PC-3 (cell line): ENCODE measurements around the gene TTYH1. TPM values are rescaled to one million over a fixed set of nuclear protein-coding genes. Genes with fewer than 3 reads are reported as not detected.

Experiments used
- ATAC-seq: fragments of 200-7000 bp; cut with Tn5 transposase; 2 replicates; pipeline ENCODE4 v1.9.1; 2020; ENCODE audit warnings: mild to moderate bottlenecking, moderate library complexity
- BruUV-seq: library from RNA; stranded (reverse); fragments of 400-500 nt; replicated peaks from 2 replicates; lab custom pipeline; 2021; lab: Mats Ljungman, UMichigan
- CTCF ChIA-PET: fragments of 300-600 bp; sonication (Branson Sonifier 250); formaldehyde crosslinking; loops from one replicate; lab custom pipeline; 2022; ENCODE audit warnings: antibody characterized with exemption; lab: Charles Lee
- POLR2A ChIA-PET: fragments of 300-600 bp; sonication (Branson Sonifier 250); formaldehyde crosslinking; loops from one replicate; lab custom pipeline; 2022; ENCODE audit warnings: antibody characterized with exemption; ENCODE audit not compliant: unreplicated experiment; lab: Charles Lee
- DNase-seq: peaks from one replicate; pipeline ENCODE4 v3.0.0-alpha.2; 2015
- H2AFZ ChIP-seq: fragments of 300-600 bp; sonication (generic); 2 replicates; pipeline ENCODE4 v1.6.0; 2016; ENCODE audit warnings: antibody characterized with exemption, low read length
- H3F3A ChIP-seq: fragments of 300-600 bp; sonication (generic); one replicate; pipeline ENCODE4 v1.6.0; 2017; ENCODE audit warnings: antibody characterized with exemption, low read length, control low read depth, mild to moderate bottlenecking; ENCODE audit not compliant: unreplicated experiment
- H3K27ac ChIP-seq: fragments of 300-600 bp; sonication (generic); 2 replicates; pipeline ENCODE4 v1.5.1; 2016; ENCODE audit warnings: mild to moderate bottlenecking, low read length
- H3K27me3 ChIP-seq: fragments of 300-600 bp; sonication (generic); 2 replicates; pipeline ENCODE4 v1.6.1; 2016; ENCODE audit warnings: low read length, mixed read lengths
- H3K36me3 ChIP-seq: fragments of 300-600 bp; sonication (generic); 2 replicates; pipeline ENCODE4 v1.6.1; 2016; ENCODE audit warnings: low read depth, mixed run types, low read length, mixed read lengths
- H3K4me1 ChIP-seq: fragments of 300-600 bp; sonication (generic); 2 replicates; pipeline ENCODE4 v1.5.1; 2016; ENCODE audit warnings: low read length; ENCODE audit not compliant: insufficient read depth
- H3K4me2 ChIP-seq: fragments of 300-600 bp; sonication (generic); 2 replicates; pipeline ENCODE4 v1.6.0; 2016; ENCODE audit warnings: low read length
- H3K4me3 ChIP-seq: fragments of 300-600 bp; sonication (generic); 2 replicates; pipeline ENCODE4 v1.5.1; 2016; ENCODE audit warnings: mild to moderate bottlenecking, low read length, mixed read lengths
- H3K79me2 ChIP-seq: fragments of 300-600 bp; sonication (generic); 2 replicates; pipeline ENCODE4 v1.6.1; 2017; ENCODE audit warnings: low read length, mixed read lengths
- H3K9ac ChIP-seq: fragments of 300-600 bp; sonication (generic); 2 replicates; pipeline ENCODE4 v1.6.0; 2016; ENCODE audit warnings: mild to moderate bottlenecking, low read length
- H3K9me2 ChIP-seq: fragments of 300-600 bp; sonication (generic); replicated peaks from 2 replicates; pipeline ENCODE4 v1.6.1; 2016; ENCODE audit warnings: mixed run types, low read length, mixed read lengths
- H3K9me3 ChIP-seq: fragments of 300-600 bp; sonication (generic); 2 replicates; pipeline ENCODE4 v1.6.1; 2016; ENCODE audit warnings: low read length, mixed read lengths
- H4K20me1 ChIP-seq: fragments of 300-600 bp; sonication (generic); 2 replicates; pipeline ENCODE4 v1.6.1; 2016; ENCODE audit warnings: low read length, mixed read lengths
- EZH2 ChIP-seq: fragments of 300-600 bp; sonication (generic); IDR thresholded peaks from one replicate; pipeline ENCODE4 v1.6.1; 2017; ENCODE audit warnings: antibody characterized with exemption, mild to moderate bottlenecking, low read length; ENCODE audit not compliant: unreplicated experiment
- EZH2phosphoT487 ChIP-seq: fragments of 300-600 bp; sonication (generic); IDR thresholded peaks from 2 replicates; pipeline ENCODE4 v1.6.1; 2018; ENCODE audit warnings: mild to moderate bottlenecking, antibody characterized with exemption, low read length, borderline replicate concordance
- intact Hi-C: fragments of 100-400 bp; cut with micrococcal nuclease; formaldehyde crosslinking; loops from 2 replicates; pipeline ENCODE4 v1.9.0; 2023
- total RNA-seq: library from RNA; depleted of rRNA; stranded (reverse); fragments of >200 nt; gene quantifications from 2 replicates; pipeline ENCODE4 v1.2.3, GENCODE V29; 2014
- TF ChIP-seq, protein P1 (sequence below): fragments of 300-600 bp; sonication (generic); conservative IDR thresholded peaks from 2 replicates; pipeline ENCODE4 v1.5.1; 2017; ENCODE audit warnings: antibody characterized with exemption, low read depth, mild to moderate bottlenecking, low read length

Gene TTYH1
- total RNA-seq, 1 experiment from 2014 or later = 1.1 TPM

DNA sequence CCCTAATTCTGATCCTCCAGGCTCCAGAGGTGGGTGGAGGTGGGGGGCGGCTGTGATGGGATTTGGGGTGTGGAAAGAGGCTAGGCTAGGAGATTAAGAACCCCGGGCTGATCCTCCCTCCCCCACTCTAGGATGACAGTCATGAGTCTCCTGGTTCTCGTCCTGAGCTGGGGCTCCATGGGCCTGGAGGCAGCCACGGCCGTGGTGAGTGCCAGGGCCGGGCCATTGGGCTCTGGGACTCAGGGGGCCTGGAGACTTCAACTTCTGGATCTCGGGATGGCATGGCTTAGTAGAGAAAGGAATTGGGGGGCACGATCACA, 13.9 kb downstream of the TTYH1 start:
- Histone ChIP-seq H3K27me3 (peaks cover 6% of the 10 kb centered on the region; the same call in 1 of the 2 replicates), H3K4me3 (no peak overlapping the region), H2AFZ (no peak overlapping the region), H4K20me1 (no peaks in the 10 kb centered on the region), H3K4me2 (no peak overlapping the region), H3K9ac (no peak overlapping the region), H3K27ac (no peak overlapping the region), H3K36me3 (no peaks in the 10 kb centered on the region), H3K9me2 (no peaks in the 10 kb centered on the region), H3F3A (no peaks in the 10 kb centered on the region), H3K4me1 (peaks cover 34% of the 10 kb centered on the region), H3K79me2 (no peaks in the 10 kb centered on the region), H3K9me3 (no peaks in the 10 kb centered on the region)
- TF ChIP-seq, protein P1, sequence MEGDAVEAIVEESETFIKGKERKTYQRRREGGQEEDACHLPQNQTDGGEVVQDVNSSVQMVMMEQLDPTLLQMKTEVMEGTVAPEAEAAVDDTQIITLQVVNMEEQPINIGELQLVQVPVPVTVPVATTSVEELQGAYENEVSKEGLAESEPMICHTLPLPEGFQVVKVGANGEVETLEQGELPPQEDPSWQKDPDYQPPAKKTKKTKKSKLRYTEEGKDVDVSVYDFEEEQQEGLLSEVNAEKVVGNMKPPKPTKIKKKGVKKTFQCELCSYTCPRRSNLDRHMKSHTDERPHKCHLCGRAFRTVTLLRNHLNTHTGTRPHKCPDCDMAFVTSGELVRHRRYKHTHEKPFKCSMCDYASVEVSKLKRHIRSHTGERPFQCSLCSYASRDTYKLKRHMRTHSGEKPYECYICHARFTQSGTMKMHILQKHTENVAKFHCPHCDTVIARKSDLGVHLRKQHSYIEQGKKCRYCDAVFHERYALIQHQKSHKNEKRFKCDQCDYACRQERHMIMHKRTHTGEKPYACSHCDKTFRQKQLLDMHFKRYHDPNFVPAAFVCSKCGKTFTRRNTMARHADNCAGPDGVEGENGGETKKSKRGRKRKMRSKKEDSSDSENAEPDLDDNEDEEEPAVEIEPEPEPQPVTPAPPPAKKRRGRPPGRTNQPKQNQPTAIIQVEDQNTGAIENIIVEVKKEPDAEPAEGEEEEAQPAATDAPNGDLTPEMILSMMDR = no peak
- TF ChIP-seq EZH2phosphoT487 (no peak), EZH2 (no peak)
- BruUV-seq = no TSS peak
- ChIA-PET CTCF (interaction anchor here (0.5 to 0.6 kb wide), 2 partner anchors 38 to 861 kb away, joined by 3 to 7 read pairs; no protein-coding TSS in a partner anchor), POLR2A (no interaction called here)
- intact Hi-C loops = no loop called here
- DNase-seq (no peak), ATAC-seq (no peak)

DNA sequence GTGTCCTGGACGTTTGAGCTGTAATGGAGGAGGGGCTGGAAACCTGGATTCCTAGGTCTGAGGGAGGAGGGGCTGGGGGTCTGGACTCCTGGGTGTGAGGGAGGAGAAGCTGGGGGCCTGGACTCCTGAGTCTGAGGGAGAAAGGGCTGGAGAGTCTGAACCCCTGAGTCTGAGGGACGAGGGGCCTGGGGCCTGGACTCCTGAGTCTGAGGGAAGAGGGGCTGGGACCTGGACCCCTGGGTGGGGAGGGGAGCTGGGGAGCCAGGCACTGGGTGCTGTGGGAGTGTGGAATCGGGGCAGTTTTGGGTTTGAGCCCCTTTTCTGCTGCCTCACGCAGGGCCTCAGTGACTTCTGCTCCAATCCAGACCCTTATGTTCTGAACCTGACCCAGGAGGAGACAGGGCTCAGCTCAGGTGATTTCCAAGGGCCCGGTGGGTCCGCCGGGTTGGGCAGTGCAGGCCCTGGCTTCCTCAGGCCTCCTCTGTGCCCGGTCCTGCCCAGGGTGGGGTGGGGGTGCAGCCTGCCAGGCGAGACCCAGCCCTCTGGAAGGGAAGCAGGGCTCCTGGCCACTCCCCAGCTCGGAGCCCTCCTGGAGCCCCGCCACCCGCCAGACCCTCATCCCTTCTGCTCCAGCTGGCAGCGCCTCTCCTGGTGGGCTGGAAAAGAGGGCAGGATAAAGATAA, 14.4 kb downstream of the TTYH1 start:
- Histone ChIP-seq H3K9ac (no peak overlapping the region), H3K9me2 (no peaks in the 10 kb centered on the region), H3K79me2 (no peaks in the 10 kb centered on the region), H3K4me1 (peaks cover 34% of the 10 kb centered on the region), H3K27me3 (peaks cover 6% of the 10 kb centered on the region; the same call in 1 of the 2 replicates), H3K27ac (no peak overlapping the region), H3F3A (no peaks in the 10 kb centered on the region), H4K20me1 (no peaks in the 10 kb centered on the region), H3K4me3 (no peak overlapping the region), H3K9me3 (no peaks in the 10 kb centered on the region), H3K36me3 (no peaks in the 10 kb centered on the region), H2AFZ (no peak overlapping the region), H3K4me2 (peak overlapping the region; percentile 91)
- TF ChIP-seq EZH2phosphoT487 = no peak
- TF ChIP-seq, protein P1 = no peak
- no peak for TF ChIP-seq EZH2
- ChIA-PET POLR2A (no interaction called here), CTCF (interaction anchor here (0.5 to 0.6 kb wide), 3 partner anchors 34 to 862 kb away, joined by 3 to 7 read pairs (median 3); partner anchors contain the start of gene LENG9)
- intact Hi-C loops = loop anchor here (2.0 kb wide), 1 partner anchor 33 kb away; the partner anchor contains the start of gene LENG9
- DNase-seq (no peak), ATAC-seq (no peak)
- BruUV-seq = no TSS peak
